Epithelial cell of proximal tubule (primary cell): Measurements from ENCODE around the gene UQCR11. TPM values are rescaled to one million over a fixed set of nuclear protein-coding genes. Genes with fewer than 3 reads are reported as not detected.
"Not testable (repeated sequence)": the region's sequence is repeated elsewhere in the genome, so short reads cannot be mapped to it uniquely, and the experiment has no call there.

Source experiments
- DNase-seq: peaks from one replicate; pipeline ENCODE4 v3.0.0-alpha.2; 2011; ENCODE audit warnings: low read depth
- H3K4me3 ChIP-seq: 2 replicates; pipeline ENCODE4 v1.5.1; 2011; ENCODE audit warnings: low read depth, mild to moderate bottlenecking, low read length
- CTCF ChIP-seq: conservative IDR thresholded peaks from 2 replicates; pipeline ENCODE4 v1.5.1; 2012; ENCODE audit warnings: low read depth, mild to moderate bottlenecking, low read length
- total RNA-seq: library from RNA; depleted of rRNA; stranded (reverse); fragments of >200 nt; gene quantifications from 2 replicates; pipeline ENCODE4 v1.2.3, GENCODE V29; 2015

The UQCR11 gene
- total RNA-seq, 1 donor from 2014 or later, result 91.4 TPM

GRCh38 chr19:1646659-1647453 is 41.6 kb upstream of the UQCR11 start:
- TF ChIP-seq CTCF, result no peak
- DNase-seq, result no peak
- no peak overlapping the region for H3K4me3 ChIP-seq

GRCh38 chr19:1646149-1646548 is 40.9 kb upstream of the UQCR11 start:
- no peak for TF ChIP-seq CTCF
- no peak overlapping the region for H3K4me3 ChIP-seq
- DNase-seq, result no peak

GRCh38 chr19:1645299-1645698 is 40.0 kb upstream of the UQCR11 start:
- no peak for DNase-seq
- no peak for TF ChIP-seq CTCF

GRCh38 chr19:1644070-1644469 is 38.8 kb upstream of the UQCR11 start:
- no peak for TF ChIP-seq CTCF

More at GRCh38 chr19:1645299-1645698, 40.0 kb upstream of the UQCR11 start:
- H3K4me3 ChIP-seq, result no peak overlapping the region

GRCh38 chr19:1640893-1641448 is 35.7 kb upstream of the UQCR11 start:
- not testable (repeated sequence) for DNase-seq, H3K4me3 ChIP-seq

More at GRCh38 chr19:1644070-1644469, 38.8 kb upstream of the UQCR11 start:
- DNase-seq, result no peak
- no peak overlapping the region for H3K4me3 ChIP-seq

GRCh38 chr19:1636325-1637236 is 31.3 kb upstream of the UQCR11 start:
- DNase-seq, result no peak
- no peak for TF ChIP-seq CTCF
- H3K4me3 ChIP-seq, result no peak overlapping the region

GRCh38 chr19:1634938-1635243 is 29.6 kb upstream of the UQCR11 start:
- no peak for TF ChIP-seq CTCF
- H3K4me3 ChIP-seq, result no peak overlapping the region
- DNase-seq, result no peak
